ENCODE data around the gene SERINC1. TPM values are rescaled to one million over a fixed set of nuclear protein-coding genes. Genes with fewer than 3 reads are reported as not detected.

The SERINC1 gene
- total and polyA plus RNA-seq, 11 donors, result 50.1 to 208 (median 171) TPM

DNA sequence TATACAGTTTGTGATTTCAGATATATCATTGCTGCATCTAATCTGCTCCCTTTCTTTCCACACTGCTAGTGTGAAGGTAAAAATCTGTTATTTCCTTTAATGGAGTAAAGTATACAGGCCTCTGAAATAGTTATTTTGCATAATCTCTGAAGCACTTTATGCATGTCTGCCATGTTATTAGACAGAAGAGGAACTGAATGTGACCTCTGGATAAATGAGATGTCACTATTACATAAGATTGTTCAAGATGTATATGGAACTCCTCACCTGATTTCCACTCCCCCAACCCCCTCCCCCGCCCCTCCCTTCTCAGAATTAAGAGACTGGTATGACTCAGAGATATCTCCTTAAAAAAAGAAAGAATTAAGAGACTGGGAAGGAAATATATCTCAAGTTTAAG, 26.3 kb downstream of the SERINC1 start:
- Histone ChIP-seq H3K4me3 (no peak overlapping the region), H3K27me3 (no peaks in the 10 kb centered on the region), H3K4me1 (peaks cover 0 to 3% (median 0%) of the 10 kb centered on the region in 12 donors), H3K9me3 (no peaks in the 10 kb centered on the region), H3K27ac (no peak overlapping the region), H3K36me3 (peaks cover 0 to 98% (median 95%) of the 10 kb centered on the region in 9 donors)
- intact Hi-C loops (cut with DNase I), result no loop called here
- TF ChIP-seq POLR2A (IDR thresholded peaks at IDR 0.05), result no peak
- TF ChIP-seq, protein P1, sequence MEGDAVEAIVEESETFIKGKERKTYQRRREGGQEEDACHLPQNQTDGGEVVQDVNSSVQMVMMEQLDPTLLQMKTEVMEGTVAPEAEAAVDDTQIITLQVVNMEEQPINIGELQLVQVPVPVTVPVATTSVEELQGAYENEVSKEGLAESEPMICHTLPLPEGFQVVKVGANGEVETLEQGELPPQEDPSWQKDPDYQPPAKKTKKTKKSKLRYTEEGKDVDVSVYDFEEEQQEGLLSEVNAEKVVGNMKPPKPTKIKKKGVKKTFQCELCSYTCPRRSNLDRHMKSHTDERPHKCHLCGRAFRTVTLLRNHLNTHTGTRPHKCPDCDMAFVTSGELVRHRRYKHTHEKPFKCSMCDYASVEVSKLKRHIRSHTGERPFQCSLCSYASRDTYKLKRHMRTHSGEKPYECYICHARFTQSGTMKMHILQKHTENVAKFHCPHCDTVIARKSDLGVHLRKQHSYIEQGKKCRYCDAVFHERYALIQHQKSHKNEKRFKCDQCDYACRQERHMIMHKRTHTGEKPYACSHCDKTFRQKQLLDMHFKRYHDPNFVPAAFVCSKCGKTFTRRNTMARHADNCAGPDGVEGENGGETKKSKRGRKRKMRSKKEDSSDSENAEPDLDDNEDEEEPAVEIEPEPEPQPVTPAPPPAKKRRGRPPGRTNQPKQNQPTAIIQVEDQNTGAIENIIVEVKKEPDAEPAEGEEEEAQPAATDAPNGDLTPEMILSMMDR (IDR thresholded peaks at IDR 0.05), result no peak
- DNase-seq (no peak), ATAC-seq (no peak)
- 94 to 100% (median 100%) methylated on average over 1 of the region's 1 CpG for WGBS, 4 donors

DNA sequence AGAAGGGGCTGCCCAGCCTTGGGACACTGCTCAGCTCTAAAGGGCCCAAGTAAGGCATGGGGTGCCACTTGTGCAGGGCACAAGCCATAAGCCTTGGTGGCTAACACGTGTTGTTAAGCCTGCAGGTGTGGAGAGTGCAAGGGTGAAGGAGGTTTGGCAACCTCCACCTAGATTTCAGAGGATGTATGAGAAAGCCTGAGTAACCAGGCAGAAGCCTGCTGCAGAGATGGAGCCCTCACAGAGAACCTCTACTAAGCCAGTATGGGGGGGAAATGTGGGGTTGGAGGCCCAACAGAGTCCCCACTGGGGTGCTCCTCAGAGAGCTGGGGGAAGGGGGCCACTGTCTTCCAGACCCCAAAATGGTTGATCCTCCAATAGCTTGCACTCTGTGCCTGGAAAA, 32.6 kb downstream of the SERINC1 start:
- DNase-seq (no peak), ATAC-seq (peak in 1 of 4 donors; percentile 52)
- intact Hi-C loops (cut with DNase I), result no loop called here
- no peak for TF ChIP-seq POLR2A (IDR thresholded peaks at IDR 0.05)
- TF ChIP-seq, protein P1 (IDR thresholded peaks at IDR 0.05), result no peak
- no peak overlapping the region for H3K27ac ChIP-seq
- H3K36me3 ChIP-seq, result peaks cover 0 to 89% (median 81%) of the 10 kb centered on the region in 9 donors
- H3K9me3 ChIP-seq, result peaks cover 0 to 3% (median 0%) of the 10 kb centered on the region in 12 donors
- 88 to 100% (median 96%) methylated on average over 1 of the region's 1 CpG for WGBS, 4 donors
- no peaks in the 10 kb centered on the region for H3K27me3 ChIP-seq
- H3K4me3 ChIP-seq, result no peak overlapping the region
- peaks cover 0 to 2% (median 0%) of the 10 kb centered on the region in 12 donors for H3K4me1 ChIP-seq

DNA sequence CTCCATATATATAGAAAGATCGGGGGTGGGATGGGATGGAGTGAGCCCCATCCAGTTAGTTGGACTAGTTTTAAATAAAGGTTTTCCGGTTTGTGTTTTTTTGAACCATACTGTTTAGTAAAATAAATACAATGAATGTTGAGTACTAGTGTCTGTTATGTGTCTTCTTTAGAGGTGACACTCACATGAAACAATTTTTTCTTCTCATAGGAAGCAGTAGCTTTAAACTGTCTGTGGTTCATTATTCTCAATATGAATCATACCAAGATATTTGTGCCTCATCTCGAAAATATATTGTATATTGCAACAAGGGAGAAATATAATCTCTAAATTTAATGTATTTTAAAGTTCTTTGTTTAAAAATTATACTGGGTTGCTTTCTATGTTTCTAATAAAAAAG, 38.8 kb downstream of the SERINC1 start:
- no peak for DNase-seq
- no peak for ATAC-seq
- intact Hi-C loops (cut with DNase I), result no loop called here
- no peak for TF ChIP-seq POLR2A (IDR thresholded peaks at IDR 0.05)
- TF ChIP-seq, protein P1 (IDR thresholded peaks at IDR 0.05), result no peak
- Histone ChIP-seq H3K27ac (no peak overlapping the region), H3K36me3 (peaks cover 0 to 90% (median 58%) of the 10 kb centered on the region in 9 donors), H3K4me1 (no peaks in the 10 kb centered on the region), H3K9me3 (no peaks in the 10 kb centered on the region), H3K27me3 (no peaks in the 10 kb centered on the region), H3K4me3 (no peak overlapping the region)
- WGBS, 4 donors, result 92 to 97% (median 95%) methylated on average over 3 of the region's 3 CpGs

DNA sequence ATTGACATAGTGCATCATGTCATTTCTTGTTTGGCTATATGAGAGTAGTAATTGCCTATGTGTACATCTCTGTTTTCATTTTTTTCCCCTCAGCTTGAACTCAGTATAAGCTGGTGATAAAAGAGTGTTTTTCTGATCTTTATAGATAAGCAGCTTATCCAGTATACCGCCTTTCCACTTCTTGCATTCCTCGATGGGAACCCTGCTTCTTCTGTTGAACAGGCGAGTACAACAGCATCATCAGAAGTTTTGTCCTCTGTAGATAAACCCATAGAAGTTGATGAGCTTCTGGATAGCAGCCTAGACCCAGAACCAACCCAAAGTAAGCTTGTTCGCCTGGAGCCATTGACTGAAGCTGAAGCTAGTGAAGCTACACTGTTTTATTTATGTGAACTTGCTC, 39.8 kb downstream of the SERINC1 start:
- no peaks in the 10 kb centered on the region for H3K4me1 ChIP-seq
- no peak for TF ChIP-seq POLR2A (IDR thresholded peaks at IDR 0.05)
- TF ChIP-seq, protein P1 (IDR thresholded peaks at IDR 0.05), result no peak
- H3K9me3 ChIP-seq, result no peaks in the 10 kb centered on the region
- H3K27ac ChIP-seq, result no peak overlapping the region
- no peak overlapping the region for H3K4me3 ChIP-seq
- H3K36me3 ChIP-seq, result peaks cover 0 to 90% (median 58%) of the 10 kb centered on the region in 9 donors
- 93 to 95% (median 94%) methylated on average over 4 of the region's 4 CpGs for WGBS, 4 donors
- no peaks in the 10 kb centered on the region for H3K27me3 ChIP-seq
- intact Hi-C loops (cut with DNase I), result no loop called here
- ATAC-seq, result no peak
- DNase-seq, result no peak
